ENCODE data around the gene USP9X. TPM values are rescaled to one million over a fixed set of nuclear protein-coding genes. Genes with fewer than 3 reads are reported as not detected.
A peak's percentile ranks its signal among the peaks of the same experiment; 100 is the strongest.

Gene USP9X
- total and polyA plus RNA-seq, 9 of the 15 experiments (the other 6 are each of a cell fraction or from before 2014, with no cell fraction given) = 10.9 to 47.8 (median 29.5) TPM

GRCh38 chrX:41084893-41085511, at the start of gene USP9X (continued):
- TF ChIP-seq ZNF143 (CRISPR knock-in tag; IDR thresholded peaks at IDR 0.05) (no peak), CCNT2 (IDR thresholded peaks at IDR 0.05; ENCODE audit: borderline replicate concordance, extremely low read depth, insufficient read length, low read depth, low read length) (no peak), SOX6 (IDR thresholded peaks at IDR 0.05) (0 out of 2 replicates have a peak, but pooled peaks have one; percentile 64), GTF2E2 (tag; IDR thresholded peaks at IDR 0.05) (no peak), GATA2 (CRISPR knock-in tag; IDR thresholded peaks at IDR 0.05) (no peak), TRIM28 (IDR thresholded peaks at IDR 0.05) (peak; percentile 24; the same call in 1 of the 2 replicates), NFRKB (IDR thresholded peaks at IDR 0.05; ENCODE audit: low read depth) (peak; percentile 93), U2AF2 (optimal IDR thresholded peaks at IDR 0.05; ENCODE audit: low read depth, low read length) (no peak), THAP12 (CRISPR knock-in tag; IDR thresholded peaks at IDR 0.05) (no peak), HLTF (IDR thresholded peaks at IDR 0.05) (no peak), IFI16 (CRISPR knock-in tag; IDR thresholded peaks at IDR 0.05) (no peak), FOXP1 (CRISPR knock-in tag; IDR thresholded peaks at IDR 0.05) (peak; percentile 77; the same call in 1 of the 2 replicates), TCF7L2 (IDR thresholded peaks at IDR 0.05; ENCODE audit: low read depth, low read length) (no peak), ZNF584 (CRISPR knock-in tag; IDR thresholded peaks at IDR 0.05; ENCODE audit: low read depth) (no peak), ZBTB49 (CRISPR knock-in tag; IDR thresholded peaks at IDR 0.05; ENCODE audit: borderline replicate concordance) (no peak), SREBF2 (CRISPR knock-in tag; IDR thresholded peaks at IDR 0.05) (no peak), ZNF583 (CRISPR knock-in tag; IDR thresholded peaks at IDR 0.05) (no peak), MNT (conservative IDR thresholded peaks at IDR 0.05) (peak in 1 of 2 experiments; percentile 35; a peak in 2 of 4 replicates), KAT2B (IDR thresholded peaks at IDR 0.05; ENCODE audit: low read depth, low read length) (no peak), TFAM (CRISPR knock-in tag; conservative IDR thresholded peaks at IDR 0.05) (no peak), SAP30 (IDR thresholded peaks at IDR 0.05; ENCODE audit: borderline replicate concordance, insufficient read depth, low read depth, low read length, poor library complexity, severe bottlenecking) (no peak), ZBTB7A (IDR thresholded peaks at IDR 0.05; ENCODE audit: borderline replicate concordance, control insufficient read depth, low read depth, low read length) (peak; percentile 21; the same call in 1 of the 2 replicates)
